ENCODE measurements around the gene TOMM22. TPM values are rescaled to one million over a fixed set of nuclear protein-coding genes. Genes with fewer than 3 reads are reported as not detected.

The TOMM22 gene
- total RNA-seq, 1 experiment from 2014 or later, result 130 TPM

- no peak for DNase-seq (ENCODE audit: low read depth)
These were observed 52.1 kb downstream of the TOMM22 start for GRCh38 chr22:38733724-38734381.

- DNase-seq (ENCODE audit: low read depth), result no peak
These were observed 52.8 kb downstream of the TOMM22 start for GRCh38 chr22:38734421-38735100.

Other genes with a start within 250 kb of the TOMM22 start
- 0.40 and 0.45 TPM in 2 replicates for gene KCNJ4, start 226.8 kb upstream of the TOMM22 start, total RNA-seq (2014; rRNA removed; shearing (Covaris generic))
- gene KDELR3, start 213.9 kb upstream of the TOMM22 start, total RNA-seq (2014; rRNA removed; shearing (Covaris generic)), result 9.1 and 11.8 TPM in 2 replicates
- gene DDX17, start 175.6 kb upstream of the TOMM22 start, total RNA-seq (2014; rRNA removed; shearing (Covaris generic)), result 241 and 292 TPM in 2 replicates
- 0.03 TPM in 1 of 2 replicates, not detected in the other for gene DMC1, start 111.8 kb upstream of the TOMM22 start, total RNA-seq (2014; rRNA removed; shearing (Covaris generic))
- gene FAM227A, start 25.6 kb upstream of the TOMM22 start, total RNA-seq (2014; rRNA removed; shearing (Covaris generic)), result 0.07 TPM in 1 of 2 replicates, not detected in the other
- 7.8 and 12.2 TPM in 2 replicates for gene CBY1, start 25.3 kb upstream of the TOMM22 start, total RNA-seq (2014; rRNA removed; shearing (Covaris generic))
- 47.1 and 57.2 TPM in 2 replicates for gene JOSD1, start 19.0 kb downstream of the TOMM22 start, total RNA-seq (2014; rRNA removed; shearing (Covaris generic))
- 24.8 and 28.8 TPM in 2 replicates for gene GTPBP1, start 24.0 kb downstream of the TOMM22 start, total RNA-seq (2014; rRNA removed; shearing (Covaris generic))
- gene SUN2, start 74.0 kb downstream of the TOMM22 start, total RNA-seq (2014; rRNA removed; shearing (Covaris generic)), result 84.8 and 87.9 TPM in 2 replicates
- 3.1 and 6.9 TPM in 2 replicates for gene DNAL4, start 112.2 kb downstream of the TOMM22 start, total RNA-seq (2014; rRNA removed; shearing (Covaris generic))
- gene NPTXR, start 162.1 kb downstream of the TOMM22 start, total RNA-seq (2014; rRNA removed; shearing (Covaris generic)), result 2.6 and 2.9 TPM in 2 replicates
- gene CBX6, start 190.3 kb downstream of the TOMM22 start, total RNA-seq (2014; rRNA removed; shearing (Covaris generic)), result 38.3 and 46.7 TPM in 2 replicates

Data from HT1080 (cell line).